ENCODE results near the gene ADAM12. TPM values are rescaled to one million over a fixed set of nuclear protein-coding genes. Genes with fewer than 3 reads are reported as not detected.

ADAM12 gene
- total RNA-seq, 3 donors from 2014 or later (not counting 1 experiment from before 2014, with no cell fraction given), result 1.6 to 1.9 (median 1.8) TPM

- Histone ChIP-seq H3K27me3 (ENCODE audit: control insufficient read depth, insufficient read depth, low read length) (no peaks in the 10 kb centered on the region), H3K9me3 (ENCODE audit: control insufficient read depth, insufficient read depth, low read length) (no peaks in the 10 kb centered on the region), H3K36me3 (ENCODE audit: control insufficient read depth, insufficient read depth, low read length) (no peaks in the 10 kb centered on the region), H3K4me3 (ENCODE audit: low read length) (no peak overlapping the region), H3K27ac (ENCODE audit: low read length) (no peak overlapping the region), H3K4me1 (ENCODE audit: control insufficient read depth, insufficient read depth, low read length) (no peaks in the 10 kb centered on the region)
- intact Hi-C loops (cut with micrococcal nuclease), result no loop called here
- ATAC-seq (no peak), DNase-seq (no peak)
- TF ChIP-seq CTCF (IDR thresholded peaks at IDR 0.05), result no peak
- Mint-ChIP-seq H3K27ac (no peak overlapping the region), H3K9me3 (no peaks in the 10 kb centered on the region), H3K4me3 (no peak overlapping the region), H3K4me1 (no peaks in the 10 kb centered on the region), H3K27me3 (ENCODE audit: low read depth in 2 of 2) (peaks cover 10 to 22% of the 10 kb centered on the region in 2 donors), H3K36me3 (no peaks in the 10 kb centered on the region)
- WGBS (ENCODE audit: insufficient coverage), result 86% methylated on average over 16 of the region's 16 CpGs
These were observed 99.5 kb downstream of the ADAM12 start for GRCh38 chr10:126288547-126289493.

GRCh38 chr10:126286256-126286780 lies 102.0 kb downstream of the ADAM12 start:
- Mint-ChIP-seq H3K4me1 (no peaks in the 10 kb centered on the region), H3K9me3 (no peaks in the 10 kb centered on the region), H3K27me3 (ENCODE audit: low read depth in 2 of 2) (peaks cover 3 to 18% of the 10 kb centered on the region in 2 donors), H3K27ac (no peak overlapping the region), H3K4me3 (no peak overlapping the region), H3K36me3 (no peaks in the 10 kb centered on the region)
- no peak overlapping the region for H3K27ac ChIP-seq (ENCODE audit: low read length)
- no peaks in the 10 kb centered on the region for H3K9me3 ChIP-seq (ENCODE audit: control insufficient read depth, insufficient read depth, low read length)
- H3K4me1 ChIP-seq (ENCODE audit: control insufficient read depth, insufficient read depth, low read length), result no peaks in the 10 kb centered on the region
- intact Hi-C loops (cut with micrococcal nuclease), result no loop called here
- no peak for TF ChIP-seq CTCF (IDR thresholded peaks at IDR 0.05)
- no peaks in the 10 kb centered on the region for H3K27me3 ChIP-seq (ENCODE audit: control insufficient read depth, insufficient read depth, low read length)
- no peak overlapping the region for H3K4me3 ChIP-seq (ENCODE audit: low read length)
- DNase-seq (no peak), ATAC-seq (no peak)
- WGBS (ENCODE audit: insufficient coverage), result 91% methylated on average over 6 of the region's 6 CpGs
- H3K36me3 ChIP-seq (ENCODE audit: control insufficient read depth, insufficient read depth, low read length), result no peaks in the 10 kb centered on the region

- no peaks in the 10 kb centered on the region for H3K36me3 Mint-ChIP-seq
- peaks cover 6 to 18% of the 10 kb centered on the region in 2 donors for H3K27me3 Mint-ChIP-seq (ENCODE audit: low read depth in 2 of 2)
- 94% methylated on average over 3 of the region's 3 CpGs for WGBS (ENCODE audit: insufficient coverage)
- no peak for TF ChIP-seq CTCF (IDR thresholded peaks at IDR 0.05)
- H3K4me3 Mint-ChIP-seq, result no peak overlapping the region
- Histone ChIP-seq H3K4me3 (ENCODE audit: low read length) (no peak overlapping the region), H3K27ac (ENCODE audit: low read length) (no peak overlapping the region), H3K9me3 (ENCODE audit: control insufficient read depth, insufficient read depth, low read length) (no peaks in the 10 kb centered on the region), H3K4me1 (ENCODE audit: control insufficient read depth, insufficient read depth, low read length) (no peaks in the 10 kb centered on the region), H3K36me3 (ENCODE audit: control insufficient read depth, insufficient read depth, low read length) (no peaks in the 10 kb centered on the region), H3K27me3 (ENCODE audit: control insufficient read depth, insufficient read depth, low read length) (no peaks in the 10 kb centered on the region)
- ATAC-seq (no peak), DNase-seq (no peak)
- H3K9me3 Mint-ChIP-seq, result no peaks in the 10 kb centered on the region
- no peak overlapping the region for H3K27ac Mint-ChIP-seq
- H3K4me1 Mint-ChIP-seq, result no peaks in the 10 kb centered on the region
- intact Hi-C loops (cut with micrococcal nuclease), result no loop called here
These were observed 105.0 kb downstream of the ADAM12 start for GRCh38 chr10:126283307-126283706.
